Heart left ventricle (tissue), 16 donors: ENCODE data around the gene GAL3ST2. TPM values are rescaled to one million over a fixed set of nuclear protein-coding genes. Genes with fewer than 3 reads are reported as not detected.
A peak's percentile ranks its signal among the peaks of the same experiment; 100 is the strongest.

Source experiments
- ATAC-seq, 4 donors: fragments of 200-7000 bp; cut with Tn5 transposase; one replicate each; pipeline ENCODE4 v1.9.1; 2020 to 2022; ENCODE audit warnings: moderate library complexity in 4 of 4, mild to moderate bottlenecking in 3 of 4, moderate number of reproducible peaks in 1 of 4
- DNase-seq, 5 donors: peaks; one replicate each; pipeline ENCODE4 v3.0.0-alpha.2; 2020
- H3K27ac ChIP-seq, 12 donors: fragments of 200-600 bp; sonication (generic) in 4 of 12; one replicate each; pipeline versions ENCODE4 v1.5.0 to v1.8.0; 2016 to 2022; ENCODE audit warnings: mild to moderate bottlenecking in 2 of 12
- H3K27me3 ChIP-seq, 9 donors: fragments of 200-600 bp; sonication (generic) in 2 of 9; one replicate each; pipeline versions ENCODE4 v1.5.1 to v1.8.0; 2016 to 2022; ENCODE audit warnings: mild to moderate bottlenecking in 3 of 9
- H3K36me3 ChIP-seq, 9 donors: fragments of 200-600 bp; sonication (generic) in 2 of 9; one replicate each; pipeline versions ENCODE4 v1.5.0 to v1.8.0; 2018 to 2022; ENCODE audit warnings: mild to moderate bottlenecking in 2 of 9
- H3K4me1 ChIP-seq, 12 donors: fragments of 200-600 bp; sonication (generic) in 4 of 12; one replicate each; pipeline versions ENCODE4 v1.5.0 to v1.8.0; 2016 to 2022; ENCODE audit warnings: mild to moderate bottlenecking in 3 of 12
- H3K4me3 ChIP-seq, 12 donors: fragments of 200-600 bp; sonication (generic) in 4 of 12; one replicate each; pipeline versions ENCODE4 v1.5.0 to v1.8.0; 2017 to 2022; ENCODE audit warnings: mild to moderate bottlenecking in 9 of 12, moderate library complexity in 4 of 12
- H3K9me3 ChIP-seq, 12 donors: fragments of 200-600 bp; sonication (generic) in 4 of 12; one replicate each; pipeline versions ENCODE4 v1.5.0 to v1.8.0; 2016 to 2022; ENCODE audit warnings: mild to moderate bottlenecking in 1 of 12
- POLR2A ChIP-seq, 2 donors: fragments of 450-650 bp; IDR thresholded peaks; one replicate each; pipeline ENCODE4 v1.6.1; 2017; ENCODE audit warnings: antibody characterized with exemption in 2 of 2, mild to moderate bottlenecking in 2 of 2, moderate library complexity in 2 of 2
- WGBS, 4 donors: extraction: QIAGEN DNeasy Blood & Tissue Kit in 2 of 4; methylation state at CpG; one replicate each; pipeline versions ENCODE4 v1.1.5 to v1.1.7; 2013 to 2018; 5-methylcytosine and 5-hydroxymethylcytosine counted together
- intact Hi-C, 10 donors: fragments of 100-400 bp; cut with DNase I; formaldehyde crosslinking; loops; one replicate each; pipeline versions ENCODE4 v1.11.1 to v1.14.2; 2022
- polyA plus RNA-seq, 2 donors: library from polyadenylated mRNA; stranded (reverse); fragments of 200-250 nt; gene quantifications; one replicate each; pipeline ENCODE4 v1.2.3, GENCODE V29; 2013
- total RNA-seq, 9 donors: library from RNA; depleted of rRNA in 2 of 9; stranded (reverse); fragments of >200 nt in 2 of 9; fragmentation: NEBNext Ultra II Directional in 3 of 9; extraction: Animal tissue kit (Norgen Biotek cat#: 25700) in 3 of 9; gene quantifications; one replicate each; pipeline versions ENCODE4 v1.1.0 to v1.2.4, GENCODE V29; 2016 to 2023
- TF ChIP-seq, protein P1 (sequence below), 12 donors: fragments of 200-600 bp; sonication (generic) in 4 of 12; IDR thresholded peaks; one replicate each; pipeline versions ENCODE4 v1.5.0 to v1.8.0; 2018 to 2022; ENCODE audit warnings: antibody characterized with exemption in 12 of 12, mild to moderate bottlenecking in 5 of 12
- donor health status: ischemic (EF 13 %, LVEDD 7.1; RV severe dilation, severe dysfunction).
- donor health status: healthy with polysubstance abuse.
- donor health status: DM: no; HTN: yes; CAD: no.
- donor health status: DM: no; HTN: no; CAD: no.
- donor health status: ischemic (EF 25% LVEDD 6.9; RV normal size, moderate dysfunction).
- donor health status: ischemic (EF 25% LVEDD 5.7; RV mildly dilated, moderate dysfunction).
- donor health status: healthy.
- donor health status: DM: yes; HTN: yes; CAD: no.
- donor health status: ischemic (EF 35%, LVEDD 5.7; RV mildly dilated, moderate dysfunction).
- donor health status: nonischemic (EF 11% LVEDD 7.7; RV severe dilation, severe dysfunction).
- donor health status: DM: yes; HTN: yes; CAD: no.
- donor health status: PGD.
- donor health status: ischemic (EF 29% LVEDD 5.4; RV normal size, mild dysfunction).
- donor health status: nonischemic (EF 23%, LVEDD 6.1; RV moderate dilation, normal function).

GAL3ST2 gene
- total and polyA plus RNA-seq, 11 donors, result 0.21 to 1.7 TPM; not detected in 9

DNA sequence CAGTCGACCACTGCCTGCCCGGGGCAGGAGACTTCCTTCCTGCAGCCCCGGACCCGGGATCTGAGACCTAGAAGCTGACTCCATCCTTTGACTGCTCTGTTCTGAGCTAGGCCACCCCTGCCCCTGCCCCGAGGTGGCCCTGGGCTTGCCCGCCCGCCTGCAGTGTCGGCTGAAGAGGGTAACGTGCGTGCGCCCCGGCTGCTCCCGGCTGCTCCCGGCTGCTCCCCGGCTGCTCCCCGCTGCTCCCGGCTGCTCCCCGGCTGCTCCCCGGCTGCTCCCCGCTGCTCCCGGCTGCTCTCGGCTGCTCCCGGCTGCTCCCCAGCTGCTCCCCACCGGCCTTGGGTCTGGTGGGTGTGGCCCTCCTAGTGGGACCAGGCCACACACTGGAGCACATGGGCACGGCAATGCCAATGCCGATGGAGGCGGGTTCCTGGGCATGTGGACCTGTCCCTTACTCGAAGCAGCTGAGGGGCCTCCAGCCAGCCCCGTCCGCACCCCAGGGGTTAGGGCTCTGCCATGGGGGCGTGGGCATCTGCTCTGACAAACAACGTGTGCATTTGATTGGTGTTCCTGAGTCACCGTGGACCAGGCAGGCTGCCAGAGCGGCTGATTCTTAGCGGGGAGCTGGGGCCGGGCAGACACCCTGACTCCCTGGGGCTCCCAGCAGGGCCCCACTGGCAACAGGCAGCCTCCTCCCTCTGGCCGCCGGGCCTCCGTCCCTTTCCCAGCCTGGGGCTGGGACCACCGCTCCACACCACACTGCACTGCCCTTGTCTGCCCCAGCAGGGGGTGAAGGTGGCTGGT lies 2.0 kb upstream of the GAL3ST2 start:
- no peak for ATAC-seq
- Histone ChIP-seq H3K36me3 (no peaks in the 10 kb centered on the region), H3K27ac (no peak overlapping the region), H3K4me1 (peaks cover 0 to 10% (median 0%) of the 10 kb centered on the region in 12 donors), H3K9me3 (no peaks in the 10 kb centered on the region), H3K27me3 (peaks cover 0 to 57% (median 17%) of the 10 kb centered on the region in 9 donors), H3K4me3 (no peak overlapping the region)
- TF ChIP-seq, protein P1, sequence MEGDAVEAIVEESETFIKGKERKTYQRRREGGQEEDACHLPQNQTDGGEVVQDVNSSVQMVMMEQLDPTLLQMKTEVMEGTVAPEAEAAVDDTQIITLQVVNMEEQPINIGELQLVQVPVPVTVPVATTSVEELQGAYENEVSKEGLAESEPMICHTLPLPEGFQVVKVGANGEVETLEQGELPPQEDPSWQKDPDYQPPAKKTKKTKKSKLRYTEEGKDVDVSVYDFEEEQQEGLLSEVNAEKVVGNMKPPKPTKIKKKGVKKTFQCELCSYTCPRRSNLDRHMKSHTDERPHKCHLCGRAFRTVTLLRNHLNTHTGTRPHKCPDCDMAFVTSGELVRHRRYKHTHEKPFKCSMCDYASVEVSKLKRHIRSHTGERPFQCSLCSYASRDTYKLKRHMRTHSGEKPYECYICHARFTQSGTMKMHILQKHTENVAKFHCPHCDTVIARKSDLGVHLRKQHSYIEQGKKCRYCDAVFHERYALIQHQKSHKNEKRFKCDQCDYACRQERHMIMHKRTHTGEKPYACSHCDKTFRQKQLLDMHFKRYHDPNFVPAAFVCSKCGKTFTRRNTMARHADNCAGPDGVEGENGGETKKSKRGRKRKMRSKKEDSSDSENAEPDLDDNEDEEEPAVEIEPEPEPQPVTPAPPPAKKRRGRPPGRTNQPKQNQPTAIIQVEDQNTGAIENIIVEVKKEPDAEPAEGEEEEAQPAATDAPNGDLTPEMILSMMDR (IDR thresholded peaks at IDR 0.05), result no peak
- TF ChIP-seq POLR2A (IDR thresholded peaks at IDR 0.05), result no peak
- intact Hi-C loops, result no loop called here
- WGBS, 4 donors, result 65 to 78% (median 71%) methylated on average over 27 to 40 of the region's 40 CpGs
- DNase-seq, result peak in 1 of 5 donors; percentile 65

- H3K9me3 ChIP-seq, result peaks cover 0 to 1% (median 0%) of the 10 kb centered on the region in 12 donors
- H3K36me3 ChIP-seq, result no peaks in the 10 kb centered on the region
- DNase-seq (no peak), ATAC-seq (no peak)
- TF ChIP-seq POLR2A (IDR thresholded peaks at IDR 0.05), result no peak
- TF ChIP-seq, protein P1 (IDR thresholded peaks at IDR 0.05), result no peak
- intact Hi-C loops, result no loop called here
- H3K27me3 ChIP-seq, result peaks cover 0 to 57% (median 17%) of the 10 kb centered on the region in 9 donors
- 70 to 79% (median 73%) methylated on average over 26 to 34 of the region's 34 CpGs for WGBS, 4 donors
- H3K4me3 ChIP-seq, result no peak overlapping the region
- H3K4me1 ChIP-seq, result peaks cover 0 to 6% (median 0%) of the 10 kb centered on the region in 12 donors
- H3K27ac ChIP-seq, result no peak overlapping the region
These were observed 1.1 kb upstream of the GAL3ST2 start for GRCh38 chr2:241775223-241776177.

DNA sequence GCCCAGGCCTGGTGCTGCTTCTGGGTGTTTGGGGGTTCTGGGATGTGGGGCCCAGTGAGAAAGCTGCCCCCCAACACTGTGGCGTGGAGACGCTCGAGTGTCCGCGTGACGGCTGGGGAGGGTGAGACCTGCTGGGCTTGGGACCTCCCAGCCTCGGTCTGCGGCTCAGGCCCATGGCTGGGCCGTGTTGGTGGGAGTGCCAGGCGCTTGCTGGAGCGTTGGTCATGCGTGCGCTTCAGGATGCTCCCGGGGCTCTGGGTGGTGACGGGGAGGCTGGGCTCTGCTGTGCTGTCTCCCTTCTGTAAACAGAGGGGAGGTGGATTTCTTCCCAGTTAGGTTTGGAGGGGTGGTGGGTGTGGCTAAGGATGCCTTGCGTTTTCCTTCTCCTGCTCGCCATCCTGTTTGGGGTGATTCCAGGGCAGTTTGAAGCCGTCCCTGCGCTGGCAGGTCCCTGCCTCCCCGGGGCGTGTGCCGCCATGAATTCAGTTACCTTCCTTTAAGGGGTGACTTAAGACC lies 606 bp downstream of the GAL3ST2 start:
- H3K27ac ChIP-seq, result no peak overlapping the region
- TF ChIP-seq, protein P1 (IDR thresholded peaks at IDR 0.05), result no peak
- TF ChIP-seq POLR2A (IDR thresholded peaks at IDR 0.05), result no peak
- DNase-seq (no peak), ATAC-seq (no peak)
- peaks cover 0 to 51% (median 17%) of the 10 kb centered on the region in 9 donors for H3K27me3 ChIP-seq
- H3K4me3 ChIP-seq, result no peak overlapping the region
- peaks cover 0 to 14% (median 0%) of the 10 kb centered on the region in 12 donors for H3K9me3 ChIP-seq
- no peaks in the 10 kb centered on the region for H3K36me3 ChIP-seq
- WGBS, 4 donors, result 66 to 79% (median 75%) methylated on average over 12 to 22 of the region's 22 CpGs
- intact Hi-C loops, result no loop called here
- H3K4me1 ChIP-seq, result no peaks in the 10 kb centered on the region
